HFFc6 (cell line): ENCODE data around the gene B3GALNT1. TPM values are rescaled to one million over a fixed set of nuclear protein-coding genes. Genes with fewer than 3 reads are reported as not detected.

ENCODE experiments used
- DNase-seq: peaks from one replicate; pipeline ENCODE4 v3.0.0-alpha.2; 2018
- H3K27ac Mint-ChIP-seq: 2 replicates; pipeline ENCODE4 v1.8.0; 2020; ENCODE audit warnings: mild to moderate bottlenecking, mixed read lengths
- H3K27me3 Mint-ChIP-seq: 2 replicates; pipeline ENCODE4 v1.8.0; 2021; ENCODE audit warnings: mild to moderate bottlenecking, moderate library complexity, mixed read lengths; ENCODE audit not compliant: insufficient read depth
- H3K36me3 Mint-ChIP-seq: 2 replicates; pipeline ENCODE4 v1.8.0; 2021; ENCODE audit warnings: low read depth, mixed read lengths
- H3K4me1 Mint-ChIP-seq: 2 replicates; pipeline ENCODE4 v1.8.0; 2020; ENCODE audit warnings: low read depth, mixed read lengths
- H3K4me3 Mint-ChIP-seq: 2 replicates; pipeline ENCODE4 v1.8.0; 2020; ENCODE audit warnings: mild to moderate bottlenecking, moderate library complexity, mixed read lengths
- H3K9me3 Mint-ChIP-seq: 2 replicates; pipeline ENCODE4 v1.8.0; 2020; ENCODE audit warnings: mild to moderate bottlenecking, mixed read lengths
- total RNA-seq, 6 experiments: library from RNA; stranded (reverse); fragmentation: NEBNext Ultra II Directional; extraction: Animal tissue kit (Norgen Biotek cat#: 25700); gene quantifications; 2 replicates in 1 of 6; 3 replicates in 5 of 6; pipeline ENCODE4 v1.2.3, GENCODE V29; 2021
- TF ChIP-seq, protein P1 (sequence below): fragments of 200-600 bp; sonication (generic); IDR thresholded peaks from 2 replicates; pipeline ENCODE4 v1.5.0; 2021; ENCODE audit warnings: antibody characterized with exemption, mild to moderate bottlenecking

Gene B3GALNT1
- total RNA-seq, 6 experiments from 2014 or later = 0.37 to 3.8 (median 0.66) TPM

DNA sequence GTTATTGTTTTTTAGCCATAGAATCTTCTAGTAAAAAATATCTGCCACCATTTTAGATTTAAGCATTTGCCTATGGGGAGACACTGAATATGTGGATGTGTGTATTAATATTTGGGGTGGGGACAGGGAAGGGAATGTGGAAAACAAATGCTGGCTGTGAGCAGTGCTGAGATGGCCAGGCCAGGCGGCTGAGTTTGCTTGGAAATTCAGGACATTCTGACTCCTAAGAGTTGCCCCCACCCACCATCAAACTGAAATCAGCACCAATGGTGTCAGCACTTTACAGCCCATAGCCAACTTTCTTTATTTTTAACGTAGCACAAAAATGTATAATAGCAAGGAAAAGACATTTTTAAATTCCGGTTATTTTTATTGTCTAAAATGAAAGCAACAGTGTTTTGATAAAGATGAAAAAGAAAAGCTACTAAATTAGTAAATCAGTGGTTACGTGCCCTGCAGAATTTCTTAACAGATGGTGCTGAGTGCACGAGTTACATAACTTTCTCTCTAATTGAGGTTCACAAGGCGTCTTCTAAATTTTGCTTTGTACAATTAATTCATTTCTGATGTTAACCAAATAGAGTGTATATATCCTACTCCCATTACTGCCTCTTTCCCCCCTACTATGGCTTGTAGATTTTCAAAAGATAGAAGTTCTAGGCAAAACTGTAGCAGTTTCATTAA is 34.0 kb downstream of the B3GALNT1 start:
- TF ChIP-seq, protein P1, sequence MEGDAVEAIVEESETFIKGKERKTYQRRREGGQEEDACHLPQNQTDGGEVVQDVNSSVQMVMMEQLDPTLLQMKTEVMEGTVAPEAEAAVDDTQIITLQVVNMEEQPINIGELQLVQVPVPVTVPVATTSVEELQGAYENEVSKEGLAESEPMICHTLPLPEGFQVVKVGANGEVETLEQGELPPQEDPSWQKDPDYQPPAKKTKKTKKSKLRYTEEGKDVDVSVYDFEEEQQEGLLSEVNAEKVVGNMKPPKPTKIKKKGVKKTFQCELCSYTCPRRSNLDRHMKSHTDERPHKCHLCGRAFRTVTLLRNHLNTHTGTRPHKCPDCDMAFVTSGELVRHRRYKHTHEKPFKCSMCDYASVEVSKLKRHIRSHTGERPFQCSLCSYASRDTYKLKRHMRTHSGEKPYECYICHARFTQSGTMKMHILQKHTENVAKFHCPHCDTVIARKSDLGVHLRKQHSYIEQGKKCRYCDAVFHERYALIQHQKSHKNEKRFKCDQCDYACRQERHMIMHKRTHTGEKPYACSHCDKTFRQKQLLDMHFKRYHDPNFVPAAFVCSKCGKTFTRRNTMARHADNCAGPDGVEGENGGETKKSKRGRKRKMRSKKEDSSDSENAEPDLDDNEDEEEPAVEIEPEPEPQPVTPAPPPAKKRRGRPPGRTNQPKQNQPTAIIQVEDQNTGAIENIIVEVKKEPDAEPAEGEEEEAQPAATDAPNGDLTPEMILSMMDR = no peak
- H3K4me1 Mint-ChIP-seq = peaks cover 5% of the 10 kb centered on the region; the same call in 1 of the 2 replicates
- no peak overlapping the region for H3K4me3 Mint-ChIP-seq
- no peaks in the 10 kb centered on the region; the same call in 1 of the 2 replicates for H3K9me3 Mint-ChIP-seq
- H3K27ac Mint-ChIP-seq = no peak overlapping the region
- DNase-seq = no peak
- H3K27me3 Mint-ChIP-seq = no peaks in the 10 kb centered on the region
- no peaks in the 10 kb centered on the region for H3K36me3 Mint-ChIP-seq

- DNase-seq = no peak
- Mint-ChIP-seq H3K27me3 (no peaks in the 10 kb centered on the region), H3K36me3 (no peaks in the 10 kb centered on the region), H3K4me3 (no peak overlapping the region), H3K9me3 (no peaks in the 10 kb centered on the region; the same call in 1 of the 2 replicates), H3K4me1 (peaks cover 5% of the 10 kb centered on the region; the same call in 1 of the 2 replicates), H3K27ac (no peak overlapping the region)
- TF ChIP-seq, protein P1 = no peak
These were observed 34.8 kb downstream of the B3GALNT1 start for GRCh38 chr3:161070252-161070930.

- TF ChIP-seq, protein P1 = no peak
- no peaks in the 10 kb centered on the region for H3K27me3 Mint-ChIP-seq
- H3K36me3 Mint-ChIP-seq = no peaks in the 10 kb centered on the region
- H3K4me1 Mint-ChIP-seq = peaks cover 5% of the 10 kb centered on the region; the same call in 1 of the 2 replicates
- DNase-seq = peak; percentile 36
- H3K4me3 Mint-ChIP-seq = no peak overlapping the region
- H3K9me3 Mint-ChIP-seq = no peaks in the 10 kb centered on the region; the same call in 1 of the 2 replicates
- H3K27ac Mint-ChIP-seq = no peak overlapping the region
These were observed 35.5 kb downstream of the B3GALNT1 start for GRCh38 chr3:161069511-161070251.

GRCh38 chr3:161067335-161067734 is 37.8 kb downstream of the B3GALNT1 start:
- DNase-seq = no peak
- peaks cover 5% of the 10 kb centered on the region; the same call in 1 of the 2 replicates for H3K4me1 Mint-ChIP-seq
- no peaks in the 10 kb centered on the region for H3K36me3 Mint-ChIP-seq
- H3K4me3 Mint-ChIP-seq = no peak overlapping the region
- H3K27me3 Mint-ChIP-seq = no peaks in the 10 kb centered on the region
- TF ChIP-seq, protein P1 = no peak
- H3K9me3 Mint-ChIP-seq = no peaks in the 10 kb centered on the region; the same call in 1 of the 2 replicates
- H3K27ac Mint-ChIP-seq = no peak overlapping the region

DNA sequence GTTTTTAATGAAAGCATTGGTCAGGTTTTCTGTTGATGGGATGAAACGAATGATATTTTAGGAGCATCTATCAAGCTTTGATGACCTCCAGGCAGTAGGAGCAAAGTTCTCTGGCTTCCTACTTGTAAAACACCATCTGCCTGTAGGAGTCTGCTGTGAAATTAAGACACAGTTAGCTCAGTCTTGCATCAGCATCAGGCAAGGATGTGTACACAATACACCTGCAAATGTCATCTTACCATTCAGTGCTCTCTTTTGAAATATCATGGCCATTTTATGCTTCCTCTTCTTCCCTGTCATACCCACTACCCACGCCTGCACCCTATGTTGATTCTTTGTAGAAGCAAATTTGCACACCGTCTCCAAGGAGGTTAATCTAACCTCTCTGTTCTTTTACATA is 38.2 kb downstream of the B3GALNT1 start:
- no peak for DNase-seq
- Mint-ChIP-seq H3K36me3 (no peaks in the 10 kb centered on the region), H3K9me3 (no peaks in the 10 kb centered on the region; the same call in 1 of the 2 replicates), H3K27ac (no peak overlapping the region), H3K4me1 (peaks cover 5% of the 10 kb centered on the region; the same call in 1 of the 2 replicates), H3K4me3 (no peak overlapping the region), H3K27me3 (no peaks in the 10 kb centered on the region)
- TF ChIP-seq, protein P1 = no peak
